ENCODE data around the gene WSCD2.

Gene WSCD2

GRCh38 chr12:108169708-108170107 is 40.6 kb downstream of the WSCD2 start:
- DNase-seq, result no peak

- DNase-seq, result no peak
These were observed 41.1 kb downstream of the WSCD2 start for GRCh38 chr12:108170164-108170563.

GRCh38 chr12:108172033-108172432 is 42.9 kb downstream of the WSCD2 start:
- no peak for DNase-seq

- DNase-seq, result no peak
These were observed 44.1 kb downstream of the WSCD2 start for GRCh38 chr12:108173160-108173559.

GRCh38 chr12:108173892-108174291 is 44.8 kb downstream of the WSCD2 start:
- no peak for DNase-seq

GRCh38 chr12:108174641-108175040 is 45.6 kb downstream of the WSCD2 start:
- no peak for DNase-seq

GRCh38 chr12:108175310-108175709 is 46.2 kb downstream of the WSCD2 start:
- no peak for DNase-seq

GRCh38 chr12:108176292-108176691 is 47.2 kb downstream of the WSCD2 start:
- no peak for DNase-seq

GRCh38 chr12:108177131-108177530 is 48.0 kb downstream of the WSCD2 start:
- DNase-seq, result no peak

GRCh38 chr12:108179305-108179704 is 50.2 kb downstream of the WSCD2 start:
- DNase-seq, result no peak

- DNase-seq, result no peak
These were observed 51.4 kb downstream of the WSCD2 start for GRCh38 chr12:108180255-108181094.

- DNase-seq, result no peak
These were observed 52.0 kb downstream of the WSCD2 start for GRCh38 chr12:108181095-108181454.

GRCh38 chr12:108182096-108182495 is 53.0 kb downstream of the WSCD2 start:
- DNase-seq, result no peak

GRCh38 chr12:108185002-108185401 is 55.9 kb downstream of the WSCD2 start:
- no peak for DNase-seq

- DNase-seq, result no peak
These were observed 58.7 kb downstream of the WSCD2 start for GRCh38 chr12:108187831-108188230.

- no peak for DNase-seq
These were observed 61.4 kb downstream of the WSCD2 start for GRCh38 chr12:108190529-108190928.

- no peak for DNase-seq
These were observed 62.0 kb downstream of the WSCD2 start for GRCh38 chr12:108191086-108191485.

- DNase-seq, result no peak
These were observed 62.9 kb downstream of the WSCD2 start for GRCh38 chr12:108191938-108192337.

GRCh38 chr12:108193493-108193892 is 64.4 kb downstream of the WSCD2 start:
- DNase-seq, result no peak

- DNase-seq, result no peak
These were observed 64.8 kb downstream of the WSCD2 start for GRCh38 chr12:108193917-108194316.

- DNase-seq, result no peak
These were observed 65.5 kb downstream of the WSCD2 start for GRCh38 chr12:108194585-108194984.

- no peak for DNase-seq
These were observed 67.2 kb downstream of the WSCD2 start for GRCh38 chr12:108196319-108196718.

GRCh38 chr12:108196921-108197320 is 67.8 kb downstream of the WSCD2 start:
- no peak for DNase-seq

GRCh38 chr12:108198043-108198442 is 69.0 kb downstream of the WSCD2 start:
- DNase-seq, result no peak

GRCh38 chr12:108199106-108199505 is 70.0 kb downstream of the WSCD2 start:
- DNase-seq, result no peak

All from CD4-positive, alpha-beta T cell treated with Interferon gamma for 1 hour (primary cell).